ENCODE measurements around the gene ENPEP. TPM values are rescaled to one million over a fixed set of nuclear protein-coding genes. Genes with fewer than 3 reads are reported as not detected.

ENPEP gene
- total RNA-seq, 1 experiment from 2014 or later, result not detected

DNA sequence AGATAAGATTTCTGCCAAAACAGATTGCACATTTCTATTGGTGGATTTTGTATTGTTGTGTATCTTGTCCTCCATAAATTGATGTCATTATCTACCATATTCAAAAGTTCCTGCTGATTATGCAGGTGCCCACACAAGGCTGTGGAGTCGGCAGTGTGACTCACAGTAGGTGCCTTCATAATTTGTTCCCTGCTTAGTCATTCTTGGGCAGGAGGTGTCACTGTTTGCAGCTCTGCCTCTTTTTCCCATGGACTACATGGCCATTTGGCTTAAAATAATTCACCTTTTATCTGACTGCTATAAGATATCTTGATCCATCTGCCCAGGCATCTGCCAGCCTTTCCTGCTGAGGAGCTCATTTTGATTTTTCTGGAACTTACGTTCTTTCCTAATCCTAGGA is 33.6 kb upstream of the ENPEP start:
- no TSS peak for BruUV-seq (replicated peaks)
- H3K4me3 ChIP-seq (ENCODE audit: low read length), result no peak overlapping the region
- peak; percentile 25 for DNase-seq
- intact Hi-C loops (cut with micrococcal nuclease), result no loop called here
- H4K20me1 ChIP-seq (ENCODE audit: low read length), result no peaks in the 10 kb centered on the region
- no peak overlapping the region for H3K9ac ChIP-seq (ENCODE audit: low read length)
- H3K79me2 ChIP-seq (ENCODE audit: low read length), result no peaks in the 10 kb centered on the region
- no peak overlapping the region for H3K27ac ChIP-seq (ENCODE audit: low read length)
- no peaks in the 10 kb centered on the region for H3K4me1 ChIP-seq (ENCODE audit: insufficient read depth, low read length)
- no peaks in the 10 kb centered on the region for H3K27me3 ChIP-seq (ENCODE audit: low read length)
- no peaks in the 10 kb centered on the region for H3K36me3 ChIP-seq (ENCODE audit: low read depth, low read length)
- POLR2A ChIA-PET (ENCODE audit: unreplicated experiment), result no interaction called here
- no peak overlapping the region for H3K4me2 ChIP-seq (ENCODE audit: low read length)
- TF ChIP-seq CTCF (conservative IDR thresholded peaks at IDR 0.05; ENCODE audit: low read depth, low read length), result peak; percentile 13; the same call in 1 of the 2 replicates
- TF ChIP-seq EZH2phosphoT487 (IDR thresholded peaks at IDR 0.05; ENCODE audit: borderline replicate concordance, low read length), result no peak
- no peaks in the 10 kb centered on the region for H3K9me2 ChIP-seq (replicated peaks; ENCODE audit: low read length)
- H3F3A ChIP-seq (ENCODE audit: low read length, unreplicated experiment), result no peaks in the 10 kb centered on the region
- no peaks in the 10 kb centered on the region for H3K9me3 ChIP-seq (ENCODE audit: low read length)
- H2AFZ ChIP-seq (ENCODE audit: low read length), result no peak overlapping the region
- no peak for ATAC-seq
- CTCF ChIA-PET, result no interaction called here

- no TSS peak for BruUV-seq (replicated peaks)
- no peaks in the 10 kb centered on the region for H3K79me2 ChIP-seq (ENCODE audit: low read length)
- ChIA-PET POLR2A (ENCODE audit: unreplicated experiment) (no interaction called here), CTCF (no interaction called here)
- no peak overlapping the region for H3K27ac ChIP-seq (ENCODE audit: low read length)
- H3K27me3 ChIP-seq (ENCODE audit: low read length), result no peaks in the 10 kb centered on the region
- H3K9me2 ChIP-seq (replicated peaks; ENCODE audit: low read length), result no peaks in the 10 kb centered on the region
- no peak overlapping the region for H2AFZ ChIP-seq (ENCODE audit: low read length)
- no peaks in the 10 kb centered on the region for H3K4me1 ChIP-seq (ENCODE audit: insufficient read depth, low read length)
- DNase-seq (no peak), ATAC-seq (no peak)
- H3K4me3 ChIP-seq (ENCODE audit: low read length), result no peak overlapping the region
- no peaks in the 10 kb centered on the region for H4K20me1 ChIP-seq (ENCODE audit: low read length)
- H3K9me3 ChIP-seq (ENCODE audit: low read length), result no peaks in the 10 kb centered on the region
- TF ChIP-seq CTCF (conservative IDR thresholded peaks at IDR 0.05; ENCODE audit: low read depth, low read length), result no peak
- TF ChIP-seq EZH2 (IDR thresholded peaks at IDR 0.05; ENCODE audit: low read length, unreplicated experiment), result no peak
- TF ChIP-seq EZH2phosphoT487 (IDR thresholded peaks at IDR 0.05; ENCODE audit: borderline replicate concordance, low read length), result no peak
- intact Hi-C loops (cut with micrococcal nuclease), result no loop called here
- H3K4me2 ChIP-seq (ENCODE audit: low read length), result no peak overlapping the region
- H3K9ac ChIP-seq (ENCODE audit: low read length), result no peak overlapping the region
- H3F3A ChIP-seq (ENCODE audit: low read length, unreplicated experiment), result no peaks in the 10 kb centered on the region
- no peaks in the 10 kb centered on the region for H3K36me3 ChIP-seq (ENCODE audit: low read depth, low read length)
Observed at GRCh38 chr4:110442788-110443187, 33.2 kb upstream of the ENPEP start.

GRCh38 chr4:110449947-110450346 is 26.0 kb upstream of the ENPEP start:
- Histone ChIP-seq H3F3A (ENCODE audit: low read length, unreplicated experiment) (no peaks in the 10 kb centered on the region), H3K27me3 (ENCODE audit: low read length) (no peaks in the 10 kb centered on the region), H3K9me2 (replicated peaks; ENCODE audit: low read length) (no peaks in the 10 kb centered on the region), H3K4me3 (ENCODE audit: low read length) (no peak overlapping the region), H2AFZ (ENCODE audit: low read length) (no peak overlapping the region), H3K79me2 (ENCODE audit: low read length) (no peaks in the 10 kb centered on the region), H3K4me2 (ENCODE audit: low read length) (no peak overlapping the region), H4K20me1 (ENCODE audit: low read length) (no peaks in the 10 kb centered on the region), H3K9ac (ENCODE audit: low read length) (no peak overlapping the region), H3K9me3 (ENCODE audit: low read length) (no peaks in the 10 kb centered on the region), H3K4me1 (ENCODE audit: insufficient read depth, low read length) (no peaks in the 10 kb centered on the region), H3K27ac (ENCODE audit: low read length) (no peak overlapping the region), H3K36me3 (ENCODE audit: low read depth, low read length) (no peaks in the 10 kb centered on the region)
- CTCF ChIA-PET, result no interaction called here
- no peak for TF ChIP-seq EZH2 (IDR thresholded peaks at IDR 0.05; ENCODE audit: low read length, unreplicated experiment)
- no peak for DNase-seq
- no TSS peak for BruUV-seq (replicated peaks)
- no peak for ATAC-seq
- POLR2A ChIA-PET (ENCODE audit: unreplicated experiment), result no interaction called here
- intact Hi-C loops (cut with micrococcal nuclease), result no loop called here

Data from PC-3 (cell line).